ENCODE measurements around the gene CMSS1. TPM values are rescaled to one million over a fixed set of nuclear protein-coding genes. Genes with fewer than 3 reads are reported as not detected.

The CMSS1 gene
- total and polyA plus RNA-seq, 12 donors: 16.2 to 75.6 (median 33.0) TPM

DNA sequence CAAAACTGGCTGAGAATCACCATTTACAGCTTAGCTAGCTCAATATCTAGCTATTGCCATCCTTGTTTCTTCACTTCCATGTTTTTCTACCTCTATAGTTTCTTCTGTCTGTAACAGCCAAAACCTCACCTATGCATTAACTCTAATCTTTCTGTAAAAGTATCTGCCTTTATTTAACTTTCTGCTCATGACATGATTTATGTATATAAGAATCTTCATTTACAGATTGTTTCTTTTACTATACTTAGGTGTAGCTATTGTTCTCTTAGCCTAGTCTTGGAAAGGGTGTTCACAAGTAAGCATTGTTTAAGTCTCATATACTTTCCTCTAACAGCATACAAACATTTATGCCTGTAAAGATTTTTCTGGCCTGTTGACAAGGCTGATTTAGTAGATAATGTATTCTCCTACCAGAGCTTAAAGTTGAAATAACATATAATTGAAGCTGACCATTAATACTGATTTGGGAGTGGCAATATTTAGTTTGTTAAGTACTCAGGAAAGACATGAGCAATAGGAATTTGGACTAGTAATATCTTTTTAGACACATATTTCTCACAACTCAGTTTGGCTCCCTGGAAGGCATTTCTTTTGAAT, 287.3 kb downstream of the CMSS1 start:
- no peak for DNase-seq
- intact Hi-C loops (cut with DNase I): no loop called here
- Histone ChIP-seq H3K27ac (no peak overlapping the region), H3K4me3 (no peak overlapping the region), H3K27me3 (no peaks in the 10 kb centered on the region), H3K4me1 (replicated peaks in 1 of 2) (peaks cover 0 to 9% of the 10 kb centered on the region in 2 donors), H3K36me3 (replicated peaks in 1 of 2) (no peaks in the 10 kb centered on the region), H3K9me3 (replicated peaks in 1 of 3) (no peaks in the 10 kb centered on the region)
- TF ChIP-seq, protein P1, sequence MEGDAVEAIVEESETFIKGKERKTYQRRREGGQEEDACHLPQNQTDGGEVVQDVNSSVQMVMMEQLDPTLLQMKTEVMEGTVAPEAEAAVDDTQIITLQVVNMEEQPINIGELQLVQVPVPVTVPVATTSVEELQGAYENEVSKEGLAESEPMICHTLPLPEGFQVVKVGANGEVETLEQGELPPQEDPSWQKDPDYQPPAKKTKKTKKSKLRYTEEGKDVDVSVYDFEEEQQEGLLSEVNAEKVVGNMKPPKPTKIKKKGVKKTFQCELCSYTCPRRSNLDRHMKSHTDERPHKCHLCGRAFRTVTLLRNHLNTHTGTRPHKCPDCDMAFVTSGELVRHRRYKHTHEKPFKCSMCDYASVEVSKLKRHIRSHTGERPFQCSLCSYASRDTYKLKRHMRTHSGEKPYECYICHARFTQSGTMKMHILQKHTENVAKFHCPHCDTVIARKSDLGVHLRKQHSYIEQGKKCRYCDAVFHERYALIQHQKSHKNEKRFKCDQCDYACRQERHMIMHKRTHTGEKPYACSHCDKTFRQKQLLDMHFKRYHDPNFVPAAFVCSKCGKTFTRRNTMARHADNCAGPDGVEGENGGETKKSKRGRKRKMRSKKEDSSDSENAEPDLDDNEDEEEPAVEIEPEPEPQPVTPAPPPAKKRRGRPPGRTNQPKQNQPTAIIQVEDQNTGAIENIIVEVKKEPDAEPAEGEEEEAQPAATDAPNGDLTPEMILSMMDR (IDR thresholded peaks at IDR 0.05): no peak
- TF ChIP-seq POLR2A (IDR thresholded peaks at IDR 0.05): no peak

DNA sequence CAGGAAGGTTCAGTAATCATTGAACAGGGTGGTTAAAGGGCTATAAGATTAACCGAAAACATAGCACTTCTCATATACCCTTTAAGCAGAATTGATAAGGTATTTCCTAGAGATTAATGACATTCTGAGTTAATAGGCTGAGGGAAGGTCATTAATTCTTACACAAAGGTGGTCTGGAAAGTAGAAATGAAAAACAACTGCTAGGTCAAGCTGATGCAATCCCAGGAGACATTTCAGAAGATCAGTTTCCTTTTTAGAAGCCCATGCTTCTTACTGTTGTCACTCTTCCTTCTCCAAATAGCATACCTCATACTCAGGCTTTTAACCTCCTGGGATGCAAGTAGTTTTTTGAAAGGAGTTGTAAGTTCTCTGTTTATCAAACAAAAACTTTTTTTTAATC, 287.8 kb downstream of the CMSS1 start:
- DNase-seq: no peak
- Histone ChIP-seq H3K9me3 (replicated peaks in 1 of 3) (no peaks in the 10 kb centered on the region), H3K27me3 (no peaks in the 10 kb centered on the region), H3K36me3 (replicated peaks in 1 of 2) (no peaks in the 10 kb centered on the region), H3K27ac (no peak overlapping the region), H3K4me3 (no peak overlapping the region), H3K4me1 (replicated peaks in 1 of 2) (peaks cover 0 to 9% of the 10 kb centered on the region in 2 donors)
- WGBS, 4 donors: 81 to 95% (median 89%) methylated on average over 1 of the region's 1 CpG
- intact Hi-C loops (cut with DNase I): no loop called here
- TF ChIP-seq POLR2A (IDR thresholded peaks at IDR 0.05): no peak
- TF ChIP-seq, protein P1 (IDR thresholded peaks at IDR 0.05): no peak

DNA sequence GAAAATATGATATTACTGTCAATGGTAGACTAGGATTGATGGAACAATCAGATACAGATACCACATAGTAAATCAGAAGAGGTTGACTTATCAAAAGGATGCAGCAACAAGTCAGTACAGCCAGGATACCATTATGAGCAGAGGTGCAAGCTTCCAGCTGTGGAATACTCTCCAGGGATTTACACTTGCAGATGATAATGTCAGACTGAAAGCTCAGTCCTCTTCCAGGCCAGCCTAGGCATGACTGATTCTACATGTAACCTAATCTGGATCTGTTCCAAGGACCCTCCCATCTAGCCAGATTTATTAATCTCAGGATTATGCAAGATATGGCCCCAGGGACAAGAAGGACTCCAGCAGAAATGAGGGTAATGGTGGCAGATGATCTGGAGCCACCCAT, 288.4 kb downstream of the CMSS1 start:
- intact Hi-C loops (cut with DNase I): no loop called here
- H3K4me1 ChIP-seq (replicated peaks in 1 of 2): peaks cover 0 to 9% of the 10 kb centered on the region in 2 donors
- no peaks in the 10 kb centered on the region for H3K9me3 ChIP-seq (replicated peaks in 1 of 3)
- TF ChIP-seq, protein P1 (IDR thresholded peaks at IDR 0.05): no peak
- TF ChIP-seq POLR2A (IDR thresholded peaks at IDR 0.05): no peak
- H3K27ac ChIP-seq: no peak overlapping the region
- no peaks in the 10 kb centered on the region for H3K36me3 ChIP-seq (replicated peaks in 1 of 2)
- no peak for DNase-seq
- no peaks in the 10 kb centered on the region for H3K27me3 ChIP-seq
- no peak overlapping the region for H3K4me3 ChIP-seq

DNA sequence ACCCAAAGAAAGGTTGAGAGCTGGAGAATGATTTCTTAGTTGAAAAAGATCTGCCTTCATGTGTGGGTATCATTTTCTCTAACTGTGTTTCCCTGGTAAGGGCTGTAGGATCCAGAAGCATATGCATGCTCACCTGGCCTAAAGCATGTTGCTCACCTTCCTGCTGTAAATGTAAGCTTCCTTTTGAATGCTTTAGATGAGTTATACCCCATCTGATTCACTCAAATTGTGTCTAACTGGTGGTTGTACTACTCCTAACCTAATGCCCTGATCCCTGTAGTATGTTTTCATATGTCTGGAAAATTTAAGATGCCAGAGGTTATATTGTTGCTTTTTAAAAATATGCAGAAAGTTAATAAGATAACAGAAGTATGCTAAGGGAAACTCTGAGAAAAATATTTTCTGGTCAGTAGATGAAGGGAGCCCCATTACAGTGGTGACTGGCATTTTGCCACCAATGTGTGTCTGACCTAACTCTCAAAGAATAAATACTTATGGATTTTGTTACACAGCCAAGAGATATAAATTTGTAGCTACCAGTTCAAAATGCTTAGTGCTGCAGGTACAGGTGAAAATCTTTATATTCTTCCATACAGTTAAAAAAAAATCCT, 289.0 kb downstream of the CMSS1 start:
- no peaks in the 10 kb centered on the region for H3K27me3 ChIP-seq
- H3K4me3 ChIP-seq: no peak overlapping the region
- no peaks in the 10 kb centered on the region for H3K36me3 ChIP-seq (replicated peaks in 1 of 2)
- peaks cover 0 to 9% of the 10 kb centered on the region in 2 donors for H3K4me1 ChIP-seq (replicated peaks in 1 of 2)
- no peak for DNase-seq
- intact Hi-C loops (cut with DNase I): no loop called here
- H3K27ac ChIP-seq: no peak overlapping the region
- no peaks in the 10 kb centered on the region for H3K9me3 ChIP-seq (replicated peaks in 1 of 3)
- TF ChIP-seq POLR2A (IDR thresholded peaks at IDR 0.05): no peak
- TF ChIP-seq, protein P1 (IDR thresholded peaks at IDR 0.05): no peak

Data from adrenal gland (tissue), 12 donors.